HPDE6-E6E7 (cell line): ENCODE results near the gene DDX10.

Experiments used
- DNase-seq: peaks from one replicate; pipeline ENCODE4 v3.0.0; 2011; ENCODE audit warnings: missing footprints; ENCODE audit errors: extremely low spot score

DDX10 gene

GRCh38 chr11:108654994-108655631, 9.8 kb upstream of the DDX10 start:
- DNase-seq, result peak; percentile 63

- no peak for DNase-seq
Measured at GRCh38 chr11:108662700-108663099, 2.2 kb upstream of the DDX10 start.

GRCh38 chr11:108663154-108663877, 1.6 kb upstream of the DDX10 start:
- no peak for DNase-seq

GRCh38 chr11:108666373-108666772, 1.5 kb downstream of the DDX10 start:
- DNase-seq, result no peak

- no peak for DNase-seq
Measured at GRCh38 chr11:108669286-108669685, 4.4 kb downstream of the DDX10 start.

GRCh38 chr11:108669711-108670110, 4.8 kb downstream of the DDX10 start:
- DNase-seq, result no peak

- DNase-seq, result no peak
Measured at GRCh38 chr11:108670451-108670850, 5.6 kb downstream of the DDX10 start.

- no peak for DNase-seq
Measured at GRCh38 chr11:108672113-108672512, 7.2 kb downstream of the DDX10 start.

- DNase-seq, result no peak
Measured at GRCh38 chr11:108672786-108673185, 7.9 kb downstream of the DDX10 start.

- DNase-seq, result no peak
Measured at GRCh38 chr11:108679045-108679444, 14.2 kb downstream of the DDX10 start.

- no peak for DNase-seq
Measured at GRCh38 chr11:108680271-108680670, 15.4 kb downstream of the DDX10 start.

GRCh38 chr11:108685419-108686130, 20.7 kb downstream of the DDX10 start:
- DNase-seq, result no peak

GRCh38 chr11:108693852-108694251, 29.0 kb downstream of the DDX10 start:
- DNase-seq, result peak; percentile 20

- DNase-seq, result no peak
Measured at GRCh38 chr11:108694846-108695245, 30.0 kb downstream of the DDX10 start.

GRCh38 chr11:108697872-108698473, 33.1 kb downstream of the DDX10 start:
- DNase-seq, result peak; percentile 57

- peak; percentile 74 for DNase-seq
Measured at GRCh38 chr11:108698844-108699642, 34.2 kb downstream of the DDX10 start.

GRCh38 chr11:108703916-108704315, 39.0 kb downstream of the DDX10 start:
- no peak for DNase-seq

- DNase-seq, result no peak
Measured at GRCh38 chr11:108705061-108705460, 40.2 kb downstream of the DDX10 start.

GRCh38 chr11:108708173-108708572, 43.3 kb downstream of the DDX10 start:
- no peak for DNase-seq

GRCh38 chr11:108709741-108710140, 44.9 kb downstream of the DDX10 start:
- DNase-seq, result no peak

GRCh38 chr11:108713076-108713790, 48.4 kb downstream of the DDX10 start:
- no peak for DNase-seq
